Measurements from ENCODE around the gene NACC2. TPM values are rescaled to one million over a fixed set of nuclear protein-coding genes. Genes with fewer than 3 reads are reported as not detected.
A peak's percentile ranks its signal among the peaks of the same experiment; 100 is the strongest.
"Not testable (repeated sequence)": the region's sequence is repeated elsewhere in the genome, so short reads cannot be mapped to it uniquely, and the experiment has no call there.

The NACC2 gene
- total RNA-seq, 4 donors from 2014 or later = 93.8 to 192 (median 142) TPM

DNA sequence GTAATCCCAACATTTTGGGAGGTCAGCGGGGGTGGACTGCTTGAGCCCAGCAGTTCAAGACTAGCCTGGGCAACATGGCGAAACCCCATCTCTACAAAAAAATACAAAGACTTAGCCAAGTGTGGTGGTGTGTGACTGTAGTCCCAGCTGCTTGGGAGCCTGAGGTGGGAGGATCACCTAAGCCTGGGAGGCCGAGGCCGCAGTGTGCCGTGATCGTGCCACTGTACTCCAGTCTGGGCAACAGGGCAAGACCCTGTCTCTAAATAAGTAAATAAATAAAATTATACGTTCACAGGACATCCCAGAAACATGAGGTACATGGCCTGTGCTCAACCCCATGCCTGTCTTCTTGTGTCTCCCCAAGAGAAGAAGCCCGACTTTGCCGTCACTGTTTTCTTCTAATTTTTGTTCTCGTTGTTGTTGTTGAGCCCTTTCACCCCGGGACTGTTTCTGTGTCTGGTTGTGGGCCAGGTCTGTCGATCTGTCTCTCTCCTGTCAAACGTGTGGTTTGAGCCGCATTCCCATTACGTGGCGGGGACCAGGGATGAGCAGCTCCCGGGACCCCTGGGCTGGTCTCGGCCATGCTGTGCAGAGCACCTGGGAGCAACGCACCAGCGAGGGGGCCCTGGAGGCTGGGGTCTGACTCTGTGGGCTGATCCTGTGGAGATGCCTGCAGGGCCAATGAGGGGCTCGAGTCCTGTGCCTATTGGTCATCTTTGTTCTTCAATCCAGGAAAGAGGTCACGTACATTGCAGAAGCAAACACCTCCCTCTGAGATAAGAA, 32.2 kb downstream of the NACC2 start:
- Histone ChIP-seq H3K9me3 (no peaks in the 10 kb centered on the region), H3K36me3 (peaks cover 0 to 17% (median 7%) of the 10 kb centered on the region in 4 donors), H3K27me3 (no peaks in the 10 kb centered on the region), H3K27ac (replicated peaks in 1 of 4) (no peak overlapping the region), H3K4me3 (no peak overlapping the region), H3K4me1 (peaks cover 22 to 94% (median 80%) of the 10 kb centered on the region in 4 donors)
- 88% methylated on average over 15 of the region's 22 CpGs for WGBS
- no peak for DNase-seq (ENCODE audit: extremely low spot score)
- intact Hi-C loops (cut with DNase I) = no loop called here
- no peak for TF ChIP-seq POLR2AphosphoS5 (IDR thresholded peaks at IDR 0.05)
- no peak for TF ChIP-seq EP300 (IDR thresholded peaks at IDR 0.05)
- TF ChIP-seq CTCF (IDR thresholded peaks at IDR 0.05) = no peak
- no peak for TF ChIP-seq POLR2A (IDR thresholded peaks at IDR 0.05; ENCODE audit: low read depth)

- H3K27me3 ChIP-seq; DNase-seq (ENCODE audit: extremely low spot score); H3K4me3 ChIP-seq; H3K9me3 ChIP-seq; H3K27ac ChIP-seq (replicated peaks in 1 of 4); intact Hi-C loops (cut with DNase I): not testable (repeated sequence)
- Histone ChIP-seq H3K36me3 (peaks cover 0 to 17% (median 7%) of the 10 kb centered on the region in 4 donors), H3K4me1 (peaks cover 22 to 99% (median 86%) of the 10 kb centered on the region in 4 donors)
- WGBS = 94% methylated on average over 8 of the region's 8 CpGs
Observed at GRCh38 chr9:136061916-136062315, 33.2 kb downstream of the NACC2 start.

DNA sequence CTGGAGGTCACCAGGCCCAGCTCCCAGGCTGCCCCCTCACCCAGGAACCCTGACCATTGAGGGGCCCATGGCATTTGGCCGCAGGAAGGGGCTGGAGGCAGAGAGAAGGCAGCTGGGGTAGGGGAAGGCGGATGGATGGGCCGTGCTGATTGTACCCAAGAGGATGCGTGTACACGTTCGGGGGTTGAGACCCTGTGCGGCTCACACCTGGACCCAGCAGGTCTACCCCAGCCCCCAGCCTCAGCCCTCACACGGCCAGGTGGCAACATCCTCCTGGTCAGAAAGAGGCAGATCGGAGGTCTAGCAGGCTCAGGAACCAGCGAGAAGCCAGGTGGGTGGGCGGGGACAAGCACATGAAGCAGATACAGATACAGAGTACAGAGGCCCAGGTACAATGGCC, 33.7 kb downstream of the NACC2 start:
- H3K27me3 ChIP-seq = no peaks in the 10 kb centered on the region

DNA sequence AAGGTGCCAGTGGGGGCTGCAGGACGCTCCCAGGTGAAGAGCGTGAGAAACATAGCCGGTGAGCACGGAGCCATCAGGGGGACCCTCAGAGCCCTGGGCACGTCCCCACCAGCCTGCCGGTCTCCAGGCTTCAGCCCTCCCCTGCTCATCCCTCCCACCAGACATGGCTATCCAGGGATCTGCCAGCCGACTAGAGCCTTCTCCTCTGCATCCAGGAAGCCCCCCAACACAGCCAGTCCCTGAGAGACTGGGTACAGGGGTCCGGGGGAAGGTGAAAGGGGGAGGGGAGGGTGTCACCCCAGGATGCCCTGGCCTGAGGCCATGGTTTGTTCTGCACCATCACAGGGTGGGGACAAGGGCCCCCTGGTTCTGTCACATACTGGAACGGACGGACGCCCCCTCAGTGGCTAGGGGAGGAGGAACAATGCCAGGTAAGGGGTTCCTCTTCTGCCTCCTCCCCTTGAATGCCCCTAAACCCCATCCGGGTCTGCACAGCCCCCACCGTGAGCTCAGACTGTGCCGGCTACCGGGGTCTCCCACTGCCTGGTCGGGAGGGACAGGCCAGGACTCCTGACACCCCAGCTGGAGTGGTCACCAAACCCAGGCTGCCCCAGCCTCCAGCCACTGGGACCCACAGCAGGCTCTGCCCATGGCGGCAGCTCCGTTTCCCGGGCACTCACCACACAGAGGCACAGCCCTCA, 34.3 kb downstream of the NACC2 start:
- no peaks in the 10 kb centered on the region for H3K27me3 ChIP-seq
- H3K4me3 ChIP-seq = no peak overlapping the region
- peaks cover 0 to 17% (median 7%) of the 10 kb centered on the region in 4 donors for H3K36me3 ChIP-seq
- peaks cover 29 to 99% (median 88%) of the 10 kb centered on the region in 4 donors for H3K4me1 ChIP-seq
- TF ChIP-seq EP300 (IDR thresholded peaks at IDR 0.05) = no peak
- no peak for TF ChIP-seq POLR2AphosphoS5 (IDR thresholded peaks at IDR 0.05)
- no peak for TF ChIP-seq CTCF (IDR thresholded peaks at IDR 0.05)
- TF ChIP-seq POLR2A (IDR thresholded peaks at IDR 0.05; ENCODE audit: low read depth) = no peak
- DNase-seq (ENCODE audit: extremely low spot score) = no peak
- H3K27ac ChIP-seq (replicated peaks in 1 of 4) = no peak overlapping the region
- intact Hi-C loops (cut with DNase I) = no loop called here
- 76% methylated on average over 12 of the region's 19 CpGs for WGBS
- H3K9me3 ChIP-seq = no peaks in the 10 kb centered on the region

More for the DNA sequence above, 33.7 kb downstream of the NACC2 start:
- H3K9me3 ChIP-seq = no peaks in the 10 kb centered on the region
- H3K4me3 ChIP-seq = no peak overlapping the region
- intact Hi-C loops (cut with DNase I) = no loop called here
- TF ChIP-seq POLR2AphosphoS5 (IDR thresholded peaks at IDR 0.05) = no peak
- TF ChIP-seq EP300 (IDR thresholded peaks at IDR 0.05) = no peak
- no peak for TF ChIP-seq POLR2A (IDR thresholded peaks at IDR 0.05; ENCODE audit: low read depth)
- WGBS = 94% methylated on average over 11 of the region's 11 CpGs
- peaks cover 24 to 99% (median 88%) of the 10 kb centered on the region in 4 donors for H3K4me1 ChIP-seq
- H3K36me3 ChIP-seq = peaks cover 0 to 17% (median 7%) of the 10 kb centered on the region in 4 donors
- no peak for DNase-seq (ENCODE audit: extremely low spot score)
- no peak overlapping the region for H3K27ac ChIP-seq (replicated peaks in 1 of 4)

- TF ChIP-seq CTCF (IDR thresholded peaks at IDR 0.05) = no peak
- TF ChIP-seq POLR2AphosphoS5 (IDR thresholded peaks at IDR 0.05) = no peak
- TF ChIP-seq EP300 (IDR thresholded peaks at IDR 0.05) = no peak
- no peak for TF ChIP-seq POLR2A (IDR thresholded peaks at IDR 0.05; ENCODE audit: low read depth)
- no peak overlapping the region for H3K4me3 ChIP-seq
- no peaks in the 10 kb centered on the region for H3K9me3 ChIP-seq
- H3K27ac ChIP-seq (replicated peaks in 1 of 4) = peak overlapping the region in 1 of 4 donors; percentile 13
- no peaks in the 10 kb centered on the region for H3K27me3 ChIP-seq
- intact Hi-C loops (cut with DNase I) = no loop called here
- peaks cover 0 to 17% (median 7%) of the 10 kb centered on the region in 4 donors for H3K36me3 ChIP-seq
- no peak for DNase-seq (ENCODE audit: extremely low spot score)
- WGBS = 60% methylated on average over 15 of the region's 29 CpGs
- H3K4me1 ChIP-seq = peaks cover 37 to 99% (median 90%) of the 10 kb centered on the region in 4 donors
Observed at GRCh38 chr9:136059851-136060670, 35.0 kb downstream of the NACC2 start.

Measured in esophagus muscularis mucosa (tissue), 4 donors.